Esophagus muscularis mucosa (tissue), 4 donors: ENCODE measurements around the gene SLC8A1. TPM values are rescaled to one million over a fixed set of nuclear protein-coding genes. Genes with fewer than 3 reads are reported as not detected.

ENCODE experiments used
- DNase-seq: peaks from one replicate; pipeline ENCODE4 v3.0.0-alpha.2; 2017; ENCODE audit errors: extremely low spot score
- H3K27ac ChIP-seq, 4 donors: fragments of 200-600 bp; sonication (generic); replicated peaks in 1 of 4; 1 replicate in 3 of 4; 2 replicates in 1 of 4; pipeline ENCODE4 v1.5.1; 2016 to 2019; ENCODE audit warnings: mild to moderate bottlenecking in 1 of 4
- H3K27me3 ChIP-seq, 4 donors: fragments of 200-600 bp; sonication (generic); one replicate each; pipeline versions ENCODE4 v1.5.1 to v1.6.0; 2016 to 2019
- H3K36me3 ChIP-seq, 4 donors: fragments of 200-600 bp; sonication (generic); one replicate each; pipeline ENCODE4 v1.5.1; 2016 to 2019
- H3K4me1 ChIP-seq, 4 donors: fragments of 200-600 bp; sonication (generic); one replicate each; pipeline ENCODE4 v1.5.1; 2016 to 2019
- H3K4me3 ChIP-seq, 4 donors: fragments of 200-600 bp; sonication (generic); 1 replicate in 2 of 4; 2 replicates in 2 of 4; pipeline ENCODE4 v1.5.1; 2016 to 2019; ENCODE audit warnings: mild to moderate bottlenecking in 4 of 4, moderate library complexity in 1 of 4
- H3K9me3 ChIP-seq, 4 donors: fragments of 200-600 bp; sonication (generic); 1 replicate in 3 of 4; 2 replicates in 1 of 4; pipeline ENCODE4 v1.5.1; 2016 to 2019
- EP300 ChIP-seq: sonication (generic); formaldehyde crosslinking; IDR thresholded peaks from one replicate; pipeline ENCODE4 v1.6.1; 2017; ENCODE audit warnings: antibody characterized with exemption
- POLR2A ChIP-seq: fragments of 450-650 bp; IDR thresholded peaks from one replicate; pipeline ENCODE4 v1.6.1; 2017; ENCODE audit warnings: antibody characterized with exemption, moderate library complexity, mild to moderate bottlenecking, low read depth
- POLR2AphosphoS5 ChIP-seq, 2 donors: sonication (generic); formaldehyde crosslinking; IDR thresholded peaks; one replicate each; pipeline ENCODE4 v1.6.1; 2017; ENCODE audit warnings: antibody characterized with exemption in 2 of 2
- WGBS: methylation state at CpG from one replicate; pipeline ENCODE4 v1.1.5; 2018; 5-methylcytosine and 5-hydroxymethylcytosine counted together
- intact Hi-C: fragments of 100-400 bp; cut with DNase I; formaldehyde crosslinking; loops from one replicate; pipeline ENCODE4 v1.15.1; 2023
- total RNA-seq, 4 donors: library from RNA; depleted of rRNA; stranded (reverse); fragments of >200 nt; gene quantifications; one replicate each; pipeline versions ENCODE4 v1.1.0 to v1.2.1, GENCODE V29; 2016
- TF ChIP-seq, protein P1 (sequence below), 3 experiments: fragments of 200-600 bp in 2 of 3; fragments of 450-650 bp in 1 of 3; sonication (generic) in 2 of 3; IDR thresholded peaks; one replicate each; pipeline ENCODE4 v1.5.1; 2017 to 2019; ENCODE audit warnings: antibody characterized with exemption in 3 of 3, mild to moderate bottlenecking in 2 of 3, moderate library complexity in 1 of 3

The SLC8A1 gene
- total RNA-seq, 4 donors from 2014 or later = 105 to 166 (median 157) TPM

DNA sequence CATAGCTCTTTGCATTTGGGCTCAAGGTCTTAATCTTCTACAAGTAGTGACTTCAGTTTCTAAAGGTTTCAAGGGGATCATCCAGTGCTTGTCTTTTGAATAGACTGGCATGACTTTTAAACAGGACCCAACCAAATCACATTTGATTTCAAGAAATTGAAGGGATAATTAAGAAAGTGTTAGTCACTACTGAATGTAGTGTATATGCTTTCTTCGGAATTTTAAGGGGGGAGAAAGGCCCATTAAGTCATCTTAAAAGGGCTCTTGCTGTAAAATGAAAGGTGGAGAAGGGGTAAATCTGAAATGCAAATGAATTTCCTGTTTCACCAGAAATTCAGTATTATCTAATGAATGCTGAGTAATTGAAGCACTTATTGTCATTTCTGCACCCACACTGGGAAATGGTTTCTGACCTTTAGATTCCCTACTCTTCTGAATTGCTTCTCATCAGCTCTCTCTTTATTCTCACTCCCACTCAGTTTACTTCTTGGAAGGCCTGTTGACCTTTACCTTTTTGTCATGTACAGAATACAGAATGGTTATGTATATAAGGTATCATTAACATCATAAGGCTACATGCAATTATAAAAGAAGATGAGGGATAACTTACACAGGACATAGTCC, 241.4 kb downstream of the SLC8A1 start:
- H3K4me1 ChIP-seq = peaks cover 17 to 22% (median 19%) of the 10 kb centered on the region in 4 donors
- H3K36me3 ChIP-seq = no peaks in the 10 kb centered on the region
- no peaks in the 10 kb centered on the region for H3K9me3 ChIP-seq
- 85% methylated on average over 1 of the region's 1 CpG for WGBS
- H3K27me3 ChIP-seq = no peaks in the 10 kb centered on the region
- no peak overlapping the region for H3K27ac ChIP-seq
- no peak for TF ChIP-seq POLR2AphosphoS5 (IDR thresholded peaks at IDR 0.05)
- no peak for TF ChIP-seq POLR2A
- TF ChIP-seq EP300 = no peak
- TF ChIP-seq, protein P1, sequence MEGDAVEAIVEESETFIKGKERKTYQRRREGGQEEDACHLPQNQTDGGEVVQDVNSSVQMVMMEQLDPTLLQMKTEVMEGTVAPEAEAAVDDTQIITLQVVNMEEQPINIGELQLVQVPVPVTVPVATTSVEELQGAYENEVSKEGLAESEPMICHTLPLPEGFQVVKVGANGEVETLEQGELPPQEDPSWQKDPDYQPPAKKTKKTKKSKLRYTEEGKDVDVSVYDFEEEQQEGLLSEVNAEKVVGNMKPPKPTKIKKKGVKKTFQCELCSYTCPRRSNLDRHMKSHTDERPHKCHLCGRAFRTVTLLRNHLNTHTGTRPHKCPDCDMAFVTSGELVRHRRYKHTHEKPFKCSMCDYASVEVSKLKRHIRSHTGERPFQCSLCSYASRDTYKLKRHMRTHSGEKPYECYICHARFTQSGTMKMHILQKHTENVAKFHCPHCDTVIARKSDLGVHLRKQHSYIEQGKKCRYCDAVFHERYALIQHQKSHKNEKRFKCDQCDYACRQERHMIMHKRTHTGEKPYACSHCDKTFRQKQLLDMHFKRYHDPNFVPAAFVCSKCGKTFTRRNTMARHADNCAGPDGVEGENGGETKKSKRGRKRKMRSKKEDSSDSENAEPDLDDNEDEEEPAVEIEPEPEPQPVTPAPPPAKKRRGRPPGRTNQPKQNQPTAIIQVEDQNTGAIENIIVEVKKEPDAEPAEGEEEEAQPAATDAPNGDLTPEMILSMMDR (IDR thresholded peaks at IDR 0.05) = no peak
- intact Hi-C loops = loop anchor here (10.0 kb wide), 1 partner anchor 244 kb away; the partner anchor contains the start of gene SLC8A1
- DNase-seq = no peak
- no peak overlapping the region for H3K4me3 ChIP-seq

DNA sequence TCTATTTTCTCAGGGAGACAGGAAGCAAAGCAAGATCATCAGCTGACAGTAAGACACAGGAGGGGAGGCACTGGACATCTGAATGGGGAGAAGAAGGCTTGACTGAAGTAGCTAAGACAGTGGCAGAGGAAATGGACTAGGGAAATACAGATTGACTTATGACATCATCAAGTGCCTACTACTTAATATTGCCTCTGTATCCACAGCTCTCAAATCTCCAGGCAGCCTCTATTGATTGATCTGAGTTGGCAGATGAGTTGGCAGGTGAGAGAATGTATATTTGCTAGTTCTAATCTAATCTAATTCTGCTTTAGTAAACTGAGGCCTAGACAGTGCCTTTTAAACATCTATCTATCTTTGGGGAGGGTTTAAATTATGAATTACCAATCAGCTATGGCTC, 242.1 kb downstream of the SLC8A1 start:
- no peaks in the 10 kb centered on the region for H3K27me3 ChIP-seq
- DNase-seq = no peak
- TF ChIP-seq POLR2A (no peak), EP300 (no peak), POLR2AphosphoS5 (IDR thresholded peaks at IDR 0.05) (no peak)
- TF ChIP-seq, protein P1 (IDR thresholded peaks at IDR 0.05) = no peak
- intact Hi-C loops = loop anchor here (10.0 kb wide), 1 partner anchor 245 kb away; the partner anchor contains the start of gene SLC8A1
- no peak overlapping the region for H3K4me3 ChIP-seq
- peaks cover 17 to 22% (median 19%) of the 10 kb centered on the region in 4 donors for H3K4me1 ChIP-seq
- no peak overlapping the region for H3K27ac ChIP-seq
- H3K36me3 ChIP-seq = no peaks in the 10 kb centered on the region
- no peaks in the 10 kb centered on the region for H3K9me3 ChIP-seq

DNA sequence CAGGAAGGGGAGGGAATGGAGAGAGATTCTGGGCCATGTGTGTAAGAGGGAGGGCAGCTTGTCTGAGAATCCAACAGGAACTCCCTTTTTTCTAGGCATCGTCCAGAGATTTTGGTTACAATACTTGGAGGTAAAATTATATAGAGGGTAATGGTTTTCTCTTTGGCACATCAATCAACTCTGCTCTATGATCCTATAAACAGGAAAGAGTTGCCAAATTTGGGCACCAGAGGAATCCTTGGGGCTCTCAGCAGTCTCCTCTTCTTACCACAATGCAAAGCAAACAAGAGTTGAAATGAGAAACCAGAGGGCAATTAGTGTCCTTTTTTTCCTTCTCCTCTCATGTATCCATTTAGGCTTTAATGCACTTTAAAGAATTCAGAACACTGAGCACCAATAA, 243.4 kb downstream of the SLC8A1 start:
- intact Hi-C loops = no loop called here
- Histone ChIP-seq H3K27ac (no peak overlapping the region), H3K9me3 (no peaks in the 10 kb centered on the region), H3K27me3 (no peaks in the 10 kb centered on the region), H3K4me1 (peaks cover 9 to 20% (median 17%) of the 10 kb centered on the region in 4 donors), H3K36me3 (no peaks in the 10 kb centered on the region), H3K4me3 (no peak overlapping the region)
- DNase-seq = no peak
- 75% methylated on average over 1 of the region's 1 CpG for WGBS
- TF ChIP-seq EP300 = no peak
- TF ChIP-seq POLR2AphosphoS5 (IDR thresholded peaks at IDR 0.05) = no peak
- TF ChIP-seq, protein P1 (IDR thresholded peaks at IDR 0.05) = no peak
- no peak for TF ChIP-seq POLR2A

DNA sequence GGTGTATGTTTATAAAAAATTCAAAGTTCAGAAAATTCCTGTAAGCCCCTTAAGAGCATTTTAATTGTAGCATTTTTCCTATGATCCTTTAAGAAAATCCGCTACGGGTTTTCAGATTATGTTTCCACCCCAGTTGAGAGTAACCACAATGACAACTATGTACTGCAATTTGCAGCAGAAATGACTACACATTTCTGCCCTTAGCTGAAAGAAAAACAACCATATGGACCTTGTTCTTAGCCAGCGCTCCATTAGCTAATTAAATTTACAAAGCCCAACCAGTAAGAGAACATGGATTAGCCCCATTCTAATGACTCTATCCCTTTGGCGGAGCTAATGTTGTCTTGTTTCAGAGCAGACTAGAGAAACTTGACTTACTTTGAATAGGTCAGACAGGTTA, 247.6 kb downstream of the SLC8A1 start:
- no peak for DNase-seq
- Histone ChIP-seq H3K4me1 (peaks cover 15 to 40% (median 34%) of the 10 kb centered on the region in 4 donors), H3K27ac (no peak overlapping the region), H3K9me3 (no peaks in the 10 kb centered on the region), H3K4me3 (no peak overlapping the region), H3K27me3 (no peaks in the 10 kb centered on the region), H3K36me3 (no peaks in the 10 kb centered on the region)
- intact Hi-C loops = loop anchor here (5.0 kb wide), 1 partner anchor 292 kb away; no protein-coding TSS in a partner anchor
- TF ChIP-seq POLR2AphosphoS5 (IDR thresholded peaks at IDR 0.05) = no peak
- no peak for TF ChIP-seq EP300
- TF ChIP-seq POLR2A = no peak
- TF ChIP-seq, protein P1 (IDR thresholded peaks at IDR 0.05) = no peak
- 86% methylated on average over 4 of the region's 4 CpGs for WGBS
